ENCODE results near the gene NEURL1.
"Not testable (repeated sequence)": the region's sequence is repeated elsewhere in the genome, so short reads cannot be mapped to it uniquely, and the experiment has no call there.

Gene NEURL1

GRCh38 chr10:103600956-103601569 lies 107.6 kb downstream of the NEURL1 start:
- Histone ChIP-seq H3K27ac (ENCODE audit: low read depth, low read length, severe bottlenecking) (no peak overlapping the region), H3K36me3 (ENCODE audit: control insufficient read depth, insufficient read depth, low read length) (peaks cover 55% of the 10 kb centered on the region), H3K4me3 (ENCODE audit: extremely low read depth, insufficient read depth, low read length, poor library complexity, severe bottlenecking) (no peak overlapping the region), H3K4me1 (ENCODE audit: control insufficient read depth, insufficient read depth, low read length, poor library complexity, severe bottlenecking) (peaks cover 3% of the 10 kb centered on the region), H3K9me3 (ENCODE audit: control insufficient read depth, low read length) (no peaks in the 10 kb centered on the region)
- WGBS, 2 experiments (ENCODE audit: insufficient coverage in 2 of 2): 90 to 95% methylated on average over 5 to 7 of the region's 7 CpGs

GRCh38 chr10:103602028-103602851 lies 108.7 kb downstream of the NEURL1 start:
- H3K9me3 ChIP-seq (ENCODE audit: control insufficient read depth, low read length): no peaks in the 10 kb centered on the region
- H3K4me1 ChIP-seq (ENCODE audit: control insufficient read depth, insufficient read depth, low read length, poor library complexity, severe bottlenecking): peaks cover 3% of the 10 kb centered on the region
- no peak overlapping the region for H3K4me3 ChIP-seq (ENCODE audit: extremely low read depth, insufficient read depth, low read length, poor library complexity, severe bottlenecking)
- no peak overlapping the region for H3K27ac ChIP-seq (ENCODE audit: low read depth, low read length, severe bottlenecking)
- peaks cover 60% of the 10 kb centered on the region for H3K36me3 ChIP-seq (ENCODE audit: control insufficient read depth, insufficient read depth, low read length)
- WGBS, 2 experiments (ENCODE audit: insufficient coverage in 2 of 2): 97 to 98% methylated on average over 42 to 45 of the region's 47 CpGs

GRCh38 chr10:103602852-103603155 lies 109.3 kb downstream of the NEURL1 start:
- Histone ChIP-seq H3K27ac (ENCODE audit: low read depth, low read length, severe bottlenecking) (no peak overlapping the region), H3K4me1 (ENCODE audit: control insufficient read depth, insufficient read depth, low read length, poor library complexity, severe bottlenecking) (peaks cover 3% of the 10 kb centered on the region), H3K9me3 (ENCODE audit: control insufficient read depth, low read length) (no peaks in the 10 kb centered on the region), H3K36me3 (ENCODE audit: control insufficient read depth, insufficient read depth, low read length) (peaks cover 61% of the 10 kb centered on the region), H3K4me3 (ENCODE audit: extremely low read depth, insufficient read depth, low read length, poor library complexity, severe bottlenecking) (no peak overlapping the region)
- 97 to 98% methylated on average over 15 to 16 of the region's 16 CpGs for WGBS, 2 experiments (ENCODE audit: insufficient coverage in 2 of 2)

- Histone ChIP-seq H3K4me1 (ENCODE audit: control insufficient read depth, insufficient read depth, low read length, poor library complexity, severe bottlenecking) (peaks cover 3% of the 10 kb centered on the region), H3K36me3 (ENCODE audit: control insufficient read depth, insufficient read depth, low read length) (peaks cover 65% of the 10 kb centered on the region), H3K4me3 (ENCODE audit: extremely low read depth, insufficient read depth, low read length, poor library complexity, severe bottlenecking) (no peak overlapping the region), H3K9me3 (ENCODE audit: control insufficient read depth, low read length) (no peaks in the 10 kb centered on the region), H3K27ac (ENCODE audit: low read depth, low read length, severe bottlenecking) (no peak overlapping the region)
- WGBS, 2 experiments (ENCODE audit: insufficient coverage in 2 of 2): 96 to 98% methylated on average over 20 to 21 of the region's 23 CpGs
Observed at GRCh38 chr10:103603382-103603781, 109.9 kb downstream of the NEURL1 start.

GRCh38 chr10:103605359-103606096 lies 112.0 kb downstream of the NEURL1 start:
- H3K4me3 ChIP-seq (ENCODE audit: extremely low read depth, insufficient read depth, low read length, poor library complexity, severe bottlenecking): no peak overlapping the region
- no peaks in the 10 kb centered on the region for H3K9me3 ChIP-seq (ENCODE audit: control insufficient read depth, low read length)
- H3K4me1 ChIP-seq (ENCODE audit: control insufficient read depth, insufficient read depth, low read length, poor library complexity, severe bottlenecking): peaks cover 3% of the 10 kb centered on the region
- 92 to 94% methylated on average over 12 of the region's 12 CpGs for WGBS, 2 experiments (ENCODE audit: insufficient coverage in 2 of 2)
- no peak overlapping the region for H3K27ac ChIP-seq (ENCODE audit: low read depth, low read length, severe bottlenecking)
- H3K36me3 ChIP-seq (ENCODE audit: control insufficient read depth, insufficient read depth, low read length): peaks cover 80% of the 10 kb centered on the region

- 100% methylated on average over 1 of the region's 1 CpG; no CpG with 5 or more reads in 1 of the 2 experiments for WGBS, 2 experiments (ENCODE audit: insufficient coverage in 2 of 2)
- not testable (repeated sequence) for H3K27ac ChIP-seq (ENCODE audit: low read depth, low read length, severe bottlenecking)
- H3K36me3 ChIP-seq (ENCODE audit: control insufficient read depth, insufficient read depth, low read length): peaks cover 84% of the 10 kb centered on the region
Observed at GRCh38 chr10:103606097-103606438, 112.6 kb downstream of the NEURL1 start.

GRCh38 chr10:103607051-103607450 lies 113.5 kb downstream of the NEURL1 start:
- H3K27ac ChIP-seq (ENCODE audit: low read depth, low read length, severe bottlenecking): not testable (repeated sequence)
- H3K36me3 ChIP-seq (ENCODE audit: control insufficient read depth, insufficient read depth, low read length): peaks cover 85% of the 10 kb centered on the region
- 97 to 99% methylated on average over 18 to 19 of the region's 32 CpGs for WGBS, 2 experiments (ENCODE audit: insufficient coverage in 2 of 2)

More at GRCh38 chr10:103606097-103606438, 112.6 kb downstream of the NEURL1 start:
- not testable (repeated sequence) for H3K4me3 ChIP-seq (ENCODE audit: extremely low read depth, insufficient read depth, low read length, poor library complexity, severe bottlenecking); H3K4me1 ChIP-seq (ENCODE audit: control insufficient read depth, insufficient read depth, low read length, poor library complexity, severe bottlenecking); H3K9me3 ChIP-seq (ENCODE audit: control insufficient read depth, low read length)

GRCh38 chr10:103608056-103608455 lies 114.6 kb downstream of the NEURL1 start:
- peaks cover 85% of the 10 kb centered on the region for H3K36me3 ChIP-seq (ENCODE audit: control insufficient read depth, insufficient read depth, low read length)
- not testable (repeated sequence) for H3K27ac ChIP-seq (ENCODE audit: low read depth, low read length, severe bottlenecking); H3K9me3 ChIP-seq (ENCODE audit: control insufficient read depth, low read length); H3K4me3 ChIP-seq (ENCODE audit: extremely low read depth, insufficient read depth, low read length, poor library complexity, severe bottlenecking); H3K4me1 ChIP-seq (ENCODE audit: control insufficient read depth, insufficient read depth, low read length, poor library complexity, severe bottlenecking)
- WGBS, 2 experiments (ENCODE audit: insufficient coverage in 2 of 2): 88 to 93% methylated on average over 6 to 8 of the region's 11 CpGs

More at GRCh38 chr10:103607051-103607450, 113.5 kb downstream of the NEURL1 start:
- not testable (repeated sequence) for H3K9me3 ChIP-seq (ENCODE audit: control insufficient read depth, low read length); H3K4me1 ChIP-seq (ENCODE audit: control insufficient read depth, insufficient read depth, low read length, poor library complexity, severe bottlenecking); H3K4me3 ChIP-seq (ENCODE audit: extremely low read depth, insufficient read depth, low read length, poor library complexity, severe bottlenecking)

- 97 to 100% methylated on average over 5 to 6 of the region's 8 CpGs for WGBS, 2 experiments (ENCODE audit: insufficient coverage in 2 of 2)
- H3K27ac ChIP-seq (ENCODE audit: low read depth, low read length, severe bottlenecking): no peak overlapping the region
- no peak overlapping the region for H3K4me3 ChIP-seq (ENCODE audit: extremely low read depth, insufficient read depth, low read length, poor library complexity, severe bottlenecking)
- no peaks in the 10 kb centered on the region for H3K9me3 ChIP-seq (ENCODE audit: control insufficient read depth, low read length)
- H3K36me3 ChIP-seq (ENCODE audit: control insufficient read depth, insufficient read depth, low read length): peaks cover 83% of the 10 kb centered on the region
- H3K4me1 ChIP-seq (ENCODE audit: control insufficient read depth, insufficient read depth, low read length, poor library complexity, severe bottlenecking): peaks cover 4% of the 10 kb centered on the region
Observed at GRCh38 chr10:103609231-103610082, 116.0 kb downstream of the NEURL1 start.

GRCh38 chr10:103610083-103610472 lies 116.6 kb downstream of the NEURL1 start:
- Histone ChIP-seq H3K4me1 (ENCODE audit: control insufficient read depth, insufficient read depth, low read length, poor library complexity, severe bottlenecking) (peaks cover 7% of the 10 kb centered on the region), H3K4me3 (ENCODE audit: extremely low read depth, insufficient read depth, low read length, poor library complexity, severe bottlenecking) (no peak overlapping the region), H3K9me3 (ENCODE audit: control insufficient read depth, low read length) (no peaks in the 10 kb centered on the region), H3K36me3 (ENCODE audit: control insufficient read depth, insufficient read depth, low read length) (peaks cover 80% of the 10 kb centered on the region), H3K27ac (ENCODE audit: low read depth, low read length, severe bottlenecking) (no peak overlapping the region)
- whole genome bisulfite sequencing, 2 experiments (ENCODE audit: insufficient coverage in 2 of 2): 94 to 100% methylated on average over 1 to 2 of the region's 2 CpGs
